ENCODE data around the gene CUTC.

CUTC gene

GRCh38 chr10:99693933-99694583, 38.0 kb upstream of the CUTC start:
- DNase-seq (ENCODE audit: low spot score): no peak
- H3K27me3 ChIP-seq (ENCODE audit: insufficient read depth, poor library complexity, severe bottlenecking): no peaks in the 10 kb centered on the region
- H3K36me3 ChIP-seq (ENCODE audit: low read depth): peaks cover 89% of the 10 kb centered on the region

DNA sequence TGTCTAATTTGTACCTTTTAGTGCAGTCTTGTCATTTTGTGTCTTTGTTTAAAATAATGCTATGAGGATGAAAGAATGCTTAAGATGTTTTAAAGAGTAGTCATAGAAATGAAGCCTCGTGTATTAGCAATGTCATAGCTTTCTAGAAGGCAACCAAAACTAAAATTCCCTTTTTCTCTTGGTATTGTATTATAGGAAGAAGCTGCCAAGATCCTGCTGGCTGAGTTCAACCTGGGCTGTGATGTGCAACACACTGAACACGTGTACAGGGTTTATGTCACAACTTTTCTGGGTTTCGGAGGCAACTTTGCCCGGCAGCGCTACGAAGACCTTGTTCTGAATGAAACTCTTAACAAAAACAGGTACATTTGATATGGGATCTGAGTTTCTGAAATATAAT, 36.3 kb upstream of the CUTC start:
- DNase-seq (ENCODE audit: low spot score) (no peak), ATAC-seq (ENCODE audit: low read depth) (no peak)
- Histone ChIP-seq H3K4me3 (ENCODE audit: severe bottlenecking) (no peak overlapping the region), H3K9me3 (ENCODE audit: severe bottlenecking) (no peaks in the 10 kb centered on the region), H3K27me3 (ENCODE audit: insufficient read depth, poor library complexity, severe bottlenecking) (no peaks in the 10 kb centered on the region), H3K36me3 (ENCODE audit: low read depth) (peaks cover 93% of the 10 kb centered on the region), H3K27ac (ENCODE audit: poor library complexity, severe bottlenecking) (no peak overlapping the region), H3K4me1 (ENCODE audit: insufficient read depth, poor library complexity, severe bottlenecking) (no peaks in the 10 kb centered on the region)
- TF ChIP-seq, protein P1, sequence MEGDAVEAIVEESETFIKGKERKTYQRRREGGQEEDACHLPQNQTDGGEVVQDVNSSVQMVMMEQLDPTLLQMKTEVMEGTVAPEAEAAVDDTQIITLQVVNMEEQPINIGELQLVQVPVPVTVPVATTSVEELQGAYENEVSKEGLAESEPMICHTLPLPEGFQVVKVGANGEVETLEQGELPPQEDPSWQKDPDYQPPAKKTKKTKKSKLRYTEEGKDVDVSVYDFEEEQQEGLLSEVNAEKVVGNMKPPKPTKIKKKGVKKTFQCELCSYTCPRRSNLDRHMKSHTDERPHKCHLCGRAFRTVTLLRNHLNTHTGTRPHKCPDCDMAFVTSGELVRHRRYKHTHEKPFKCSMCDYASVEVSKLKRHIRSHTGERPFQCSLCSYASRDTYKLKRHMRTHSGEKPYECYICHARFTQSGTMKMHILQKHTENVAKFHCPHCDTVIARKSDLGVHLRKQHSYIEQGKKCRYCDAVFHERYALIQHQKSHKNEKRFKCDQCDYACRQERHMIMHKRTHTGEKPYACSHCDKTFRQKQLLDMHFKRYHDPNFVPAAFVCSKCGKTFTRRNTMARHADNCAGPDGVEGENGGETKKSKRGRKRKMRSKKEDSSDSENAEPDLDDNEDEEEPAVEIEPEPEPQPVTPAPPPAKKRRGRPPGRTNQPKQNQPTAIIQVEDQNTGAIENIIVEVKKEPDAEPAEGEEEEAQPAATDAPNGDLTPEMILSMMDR (IDR thresholded peaks at IDR 0.05; ENCODE audit: poor library complexity, severe bottlenecking): no peak

More at GRCh38 chr10:99693933-99694583, 38.0 kb upstream of the CUTC start:
- Histone ChIP-seq H3K27ac (ENCODE audit: poor library complexity, severe bottlenecking) (peak overlapping the region; percentile 35), H3K4me1 (ENCODE audit: insufficient read depth, poor library complexity, severe bottlenecking) (peaks cover 12% of the 10 kb centered on the region), H3K4me3 (ENCODE audit: severe bottlenecking) (no peak overlapping the region), H3K9me3 (ENCODE audit: severe bottlenecking) (no peaks in the 10 kb centered on the region)
- TF ChIP-seq, protein P1 (IDR thresholded peaks at IDR 0.05; ENCODE audit: poor library complexity, severe bottlenecking): no peak
- ATAC-seq (ENCODE audit: low read depth): peak; percentile 52; the same call in 2 of the 3 replicates

GRCh38 chr10:99698504-99699080, 33.4 kb upstream of the CUTC start:
- TF ChIP-seq, protein P1 (IDR thresholded peaks at IDR 0.05; ENCODE audit: poor library complexity, severe bottlenecking): peak; percentile 33
- Histone ChIP-seq H3K27me3 (ENCODE audit: insufficient read depth, poor library complexity, severe bottlenecking) (no peaks in the 10 kb centered on the region), H3K27ac (ENCODE audit: poor library complexity, severe bottlenecking) (no peak overlapping the region), H3K36me3 (ENCODE audit: low read depth) (peaks cover 95% of the 10 kb centered on the region), H3K4me1 (ENCODE audit: insufficient read depth, poor library complexity, severe bottlenecking) (no peaks in the 10 kb centered on the region), H3K4me3 (ENCODE audit: severe bottlenecking) (no peak overlapping the region), H3K9me3 (ENCODE audit: severe bottlenecking) (no peaks in the 10 kb centered on the region)
- peak; percentile 50; the same call in 2 of the 3 replicates for ATAC-seq (ENCODE audit: low read depth)
- no peak for DNase-seq (ENCODE audit: low spot score)

- ATAC-seq (ENCODE audit: low read depth) (no peak), DNase-seq (ENCODE audit: low spot score) (no peak)
- Histone ChIP-seq H3K27ac (ENCODE audit: poor library complexity, severe bottlenecking) (no peak overlapping the region), H3K4me3 (ENCODE audit: severe bottlenecking) (no peak overlapping the region), H3K9me3 (ENCODE audit: severe bottlenecking) (no peaks in the 10 kb centered on the region), H3K27me3 (ENCODE audit: insufficient read depth, poor library complexity, severe bottlenecking) (no peaks in the 10 kb centered on the region), H3K36me3 (ENCODE audit: low read depth) (peaks cover 100% of the 10 kb centered on the region), H3K4me1 (ENCODE audit: insufficient read depth, poor library complexity, severe bottlenecking) (no peaks in the 10 kb centered on the region)
- TF ChIP-seq, protein P1 (IDR thresholded peaks at IDR 0.05; ENCODE audit: poor library complexity, severe bottlenecking): no peak
Observed at GRCh38 chr10:99700649-99701048, 31.4 kb upstream of the CUTC start.
